ENCODE results near the gene TTLL5. TPM values are rescaled to one million over a fixed set of nuclear protein-coding genes. Genes with fewer than 3 reads are reported as not detected.
A peak's percentile ranks its signal among the peaks of the same experiment; 100 is the strongest.

TTLL5 gene
- 10 to 100 TPM; 23.6 to 28.4 TPM for total RNA-seq

GRCh38 chr14:75660630-75661498 lies at the start of gene TTLL5, which contains the start of gene ERG28:
TSS of gene TTLL5 (plus strand) at chr14:75661246. CDS start at chr14:75663150, 1,904 bp downstream.
TSS of gene ERG28 (minus strand) at chr14:75660876. CDS start at chr14:75657502, 3,374 bp downstream.
- peak within 1 kb of the TSS; percentile 96 for H3K4me3 Mint-ChIP-seq
- ChIA-PET POLR2A (interaction anchor here (0.6 to 1.9 kb wide), 14 partner anchors 10 to 322 kb away, joined by 3 to 9 read pairs (median 3); partner anchors contain the start of genes BATF, FLVCR2 and TGFB3), CTCF (interaction anchor here (0.5 to 14.0 kb wide), 11 partner anchors 11 to 591 kb away, joined by 3 to 336 read pairs (median 5); partner anchors contain the start of genes FLVCR2 and ZC2HC1C)
- intact Hi-C loops (cut with micrococcal nuclease), result loop anchor here (1.0 to 5.0 kb wide), 6 partner anchors 138 to 534 kb away; partner anchors contain the start of genes BATF, NEK9 and TMED10
- DNase-seq, result peak; percentile 98
- H3K27ac Mint-ChIP-seq, result peak within 1 kb of the TSS; percentile 90
- H3K36me3 Mint-ChIP-seq, result peaks cover 13% of the 10 kb centered on the region
- no peaks in the 10 kb centered on the region for H3K9me3 Mint-ChIP-seq
- H3K4me1 Mint-ChIP-seq (ENCODE audit: low read depth), result peaks cover 34% of the 10 kb centered on the region
- H3K27me3 Mint-ChIP-seq, result no peaks in the 10 kb centered on the region

- DNase-seq, result no peak
- no peaks in the 10 kb centered on the region for H3K27me3 Mint-ChIP-seq
- POLR2A ChIA-PET, result interaction anchor here (0.6 kb wide), 1 partner anchor 49 kb away, joined by 3 read pairs; the partner anchor contains the start of gene TTLL5
- CTCF ChIA-PET, result no interaction called here
- H3K4me1 Mint-ChIP-seq (ENCODE audit: low read depth), result peaks cover 5% of the 10 kb centered on the region
- no peak overlapping the region for H3K4me3 Mint-ChIP-seq
- peaks cover 14% of the 10 kb centered on the region for H3K9me3 Mint-ChIP-seq
- H3K36me3 Mint-ChIP-seq, result peaks cover 14% of the 10 kb centered on the region
- intact Hi-C loops (cut with micrococcal nuclease), result no loop called here
- no peak overlapping the region for H3K27ac Mint-ChIP-seq
Observed at GRCh38 chr14:75612157-75612556, 48.9 kb upstream of the TTLL5 start.

- POLR2A ChIA-PET, result no interaction called here
- H3K4me3 Mint-ChIP-seq, result no peak overlapping the region
- H3K27me3 Mint-ChIP-seq, result no peaks in the 10 kb centered on the region
- CTCF ChIA-PET, result no interaction called here
- no peak for DNase-seq
- H3K9me3 Mint-ChIP-seq, result peaks cover 2% of the 10 kb centered on the region
- peaks cover 7% of the 10 kb centered on the region for H3K36me3 Mint-ChIP-seq
- H3K27ac Mint-ChIP-seq, result no peak overlapping the region
- peaks cover 5% of the 10 kb centered on the region for H3K4me1 Mint-ChIP-seq (ENCODE audit: low read depth)
- intact Hi-C loops (cut with micrococcal nuclease), result no loop called here
Observed at GRCh38 chr14:75614179-75614578, 46.9 kb upstream of the TTLL5 start.

- ChIA-PET CTCF (no interaction called here), POLR2A (no interaction called here)
- Mint-ChIP-seq H3K27me3 (no peaks in the 10 kb centered on the region), H3K9me3 (peaks cover 2% of the 10 kb centered on the region), H3K36me3 (peaks cover 7% of the 10 kb centered on the region), H3K27ac (no peak overlapping the region), H3K4me3 (no peak overlapping the region), H3K4me1 (ENCODE audit: low read depth) (no peaks in the 10 kb centered on the region)
- no peak for DNase-seq
- intact Hi-C loops (cut with micrococcal nuclease), result no loop called here
Observed at GRCh38 chr14:75615200-75615599, 45.8 kb upstream of the TTLL5 start.

GRCh38 chr14:75619548-75619947 lies 41.5 kb upstream of the TTLL5 start:
- H3K4me1 Mint-ChIP-seq (ENCODE audit: low read depth), result no peaks in the 10 kb centered on the region
- H3K4me3 Mint-ChIP-seq, result no peak overlapping the region
- H3K9me3 Mint-ChIP-seq, result no peaks in the 10 kb centered on the region
- DNase-seq, result no peak
- peaks cover under 1% of the 10 kb centered on the region for H3K36me3 Mint-ChIP-seq
- intact Hi-C loops (cut with micrococcal nuclease), result no loop called here
- no peaks in the 10 kb centered on the region for H3K27me3 Mint-ChIP-seq
- CTCF ChIA-PET, result interaction anchor here (1.2 to 1.3 kb wide), 3 partner anchors 35 to 131 kb away, joined by 4 to 5 read pairs (median 4); no protein-coding TSS in a partner anchor
- POLR2A ChIA-PET, result no interaction called here
- no peak overlapping the region for H3K27ac Mint-ChIP-seq

GRCh38 chr14:75625034-75625433 lies 36.0 kb upstream of the TTLL5 start:
- Mint-ChIP-seq H3K4me1 (ENCODE audit: low read depth) (no peaks in the 10 kb centered on the region), H3K27ac (no peak overlapping the region), H3K27me3 (no peaks in the 10 kb centered on the region), H3K9me3 (no peaks in the 10 kb centered on the region), H3K36me3 (peaks cover 3% of the 10 kb centered on the region), H3K4me3 (no peak overlapping the region)
- CTCF ChIA-PET, result no interaction called here
- intact Hi-C loops (cut with micrococcal nuclease), result no loop called here
- no peak for DNase-seq
- POLR2A ChIA-PET, result no interaction called here

- DNase-seq, result no peak
- Mint-ChIP-seq H3K27me3 (no peaks in the 10 kb centered on the region), H3K27ac (no peak overlapping the region), H3K4me3 (no peak overlapping the region), H3K9me3 (no peaks in the 10 kb centered on the region), H3K36me3 (peaks cover 3% of the 10 kb centered on the region), H3K4me1 (ENCODE audit: low read depth) (no peaks in the 10 kb centered on the region)
- intact Hi-C loops (cut with micrococcal nuclease), result no loop called here
- CTCF ChIA-PET, result no interaction called here
- POLR2A ChIA-PET, result no interaction called here
Observed at GRCh38 chr14:75626396-75626795, 34.6 kb upstream of the TTLL5 start.

- Mint-ChIP-seq H3K4me3 (no peak overlapping the region), H3K27me3 (no peaks in the 10 kb centered on the region), H3K4me1 (ENCODE audit: low read depth) (no peaks in the 10 kb centered on the region), H3K9me3 (no peaks in the 10 kb centered on the region), H3K36me3 (peaks cover 3% of the 10 kb centered on the region), H3K27ac (no peak overlapping the region)
- DNase-seq, result no peak
- intact Hi-C loops (cut with micrococcal nuclease), result no loop called here
- CTCF ChIA-PET, result no interaction called here
- POLR2A ChIA-PET, result no interaction called here
Observed at GRCh38 chr14:75626863-75627262, 34.2 kb upstream of the TTLL5 start.

- H3K36me3 Mint-ChIP-seq, result peaks cover 3% of the 10 kb centered on the region
Observed at GRCh38 chr14:75627406-75627805, 33.6 kb upstream of the TTLL5 start.

GRCh38 chr14:75628816-75629215 lies 32.2 kb upstream of the TTLL5 start:
- DNase-seq, result no peak
- no peaks in the 10 kb centered on the region for H3K27me3 Mint-ChIP-seq
- ChIA-PET POLR2A (no interaction called here), CTCF (no interaction called here)
- intact Hi-C loops (cut with micrococcal nuclease), result no loop called here
- H3K4me1 Mint-ChIP-seq (ENCODE audit: low read depth), result no peaks in the 10 kb centered on the region
- no peaks in the 10 kb centered on the region for H3K9me3 Mint-ChIP-seq
- H3K36me3 Mint-ChIP-seq, result peaks cover 3% of the 10 kb centered on the region
- H3K27ac Mint-ChIP-seq, result no peak overlapping the region
- no peak overlapping the region for H3K4me3 Mint-ChIP-seq

More at GRCh38 chr14:75627406-75627805, 33.6 kb upstream of the TTLL5 start:
- Mint-ChIP-seq H3K9me3 (no peaks in the 10 kb centered on the region), H3K27ac (no peak overlapping the region), H3K4me3 (no peak overlapping the region), H3K4me1 (ENCODE audit: low read depth) (no peaks in the 10 kb centered on the region), H3K27me3 (no peaks in the 10 kb centered on the region)
- no peak for DNase-seq
- CTCF ChIA-PET, result interaction anchor here (0.6 kb wide), 1 partner anchor 26 kb away, joined by 3 read pairs; no protein-coding TSS in a partner anchor
- POLR2A ChIA-PET, result no interaction called here
- intact Hi-C loops (cut with micrococcal nuclease), result no loop called here

- DNase-seq, result no peak
- no peaks in the 10 kb centered on the region for H3K4me1 Mint-ChIP-seq (ENCODE audit: low read depth)
- ChIA-PET POLR2A (no interaction called here), CTCF (no interaction called here)
- no peaks in the 10 kb centered on the region for H3K9me3 Mint-ChIP-seq
- H3K4me3 Mint-ChIP-seq, result no peak overlapping the region
- intact Hi-C loops (cut with micrococcal nuclease), result no loop called here
- H3K27me3 Mint-ChIP-seq, result no peaks in the 10 kb centered on the region
- no peak overlapping the region for H3K27ac Mint-ChIP-seq
- peaks cover 3% of the 10 kb centered on the region for H3K36me3 Mint-ChIP-seq
Observed at GRCh38 chr14:75630695-75631452, 30.2 kb upstream of the TTLL5 start.

- POLR2A ChIA-PET, result no interaction called here
- intact Hi-C loops (cut with micrococcal nuclease), result no loop called here
- Mint-ChIP-seq H3K4me3 (no peak overlapping the region), H3K4me1 (ENCODE audit: low read depth) (no peaks in the 10 kb centered on the region), H3K9me3 (no peaks in the 10 kb centered on the region), H3K36me3 (peaks cover 3% of the 10 kb centered on the region), H3K27ac (no peak overlapping the region), H3K27me3 (no peaks in the 10 kb centered on the region)
- CTCF ChIA-PET, result no interaction called here
- no peak for DNase-seq
Observed at GRCh38 chr14:75631453-75631831, 29.6 kb upstream of the TTLL5 start.

All from activated CD4-positive, alpha-beta memory T cell treated with anti-CD3 and anti-CD28 coated beads for 36 hours (primary cell).